Measurements from ENCODE around the gene ITPKA. TPM values are rescaled to one million over a fixed set of nuclear protein-coding genes. Genes with fewer than 3 reads are reported as not detected.

ITPKA gene
- total and polyA plus RNA-seq, 2 of the 13 experiments (the other 11 are each of a cell fraction or from before 2014, with no cell fraction given): 13.2 to 41.3 TPM

DNA sequence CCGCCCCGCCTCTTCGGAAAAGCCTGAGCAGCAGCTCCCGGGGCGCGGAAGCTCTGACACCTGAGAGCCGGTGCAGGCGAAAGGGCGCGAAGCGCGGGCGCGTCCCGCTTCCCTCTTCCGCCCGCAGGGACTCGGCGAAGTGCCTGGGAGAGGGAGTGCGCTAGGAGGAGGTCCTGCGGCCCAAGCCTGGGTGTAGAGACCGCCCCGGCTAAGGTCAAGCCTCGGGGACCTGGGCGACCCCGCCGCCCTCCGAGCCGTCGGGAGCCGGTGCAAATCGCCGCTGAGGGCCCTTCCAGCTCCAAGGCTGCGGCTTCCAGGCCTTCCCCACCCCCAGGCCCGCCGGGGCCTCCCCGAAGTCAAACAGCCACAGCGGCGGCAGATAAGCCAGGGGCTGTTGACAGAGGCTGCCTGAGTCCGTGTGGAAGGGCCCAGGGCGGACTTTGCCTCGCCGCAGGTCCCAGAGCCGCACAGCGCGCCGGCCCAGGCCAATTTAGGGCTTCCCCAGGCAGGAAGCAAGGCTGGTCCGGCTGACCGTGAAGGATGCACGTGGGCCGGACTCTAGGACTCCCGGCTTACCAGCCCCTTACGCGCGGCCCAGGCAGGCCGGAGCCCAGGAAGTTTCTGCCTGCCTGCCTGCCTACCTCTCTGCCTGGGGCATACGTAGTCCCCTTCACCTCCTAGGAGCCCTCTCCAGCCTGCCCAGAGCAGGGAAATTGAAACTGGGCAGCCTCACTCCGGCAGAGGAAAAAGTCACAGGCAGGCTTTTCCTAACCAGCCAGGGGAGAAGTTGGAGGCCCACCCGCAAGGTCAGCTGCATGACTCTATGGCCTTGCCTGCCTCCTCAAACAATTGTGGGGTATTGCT is 2.3 kb downstream of the ITPKA start (continued):
- TF ChIP-seq, protein P1, sequence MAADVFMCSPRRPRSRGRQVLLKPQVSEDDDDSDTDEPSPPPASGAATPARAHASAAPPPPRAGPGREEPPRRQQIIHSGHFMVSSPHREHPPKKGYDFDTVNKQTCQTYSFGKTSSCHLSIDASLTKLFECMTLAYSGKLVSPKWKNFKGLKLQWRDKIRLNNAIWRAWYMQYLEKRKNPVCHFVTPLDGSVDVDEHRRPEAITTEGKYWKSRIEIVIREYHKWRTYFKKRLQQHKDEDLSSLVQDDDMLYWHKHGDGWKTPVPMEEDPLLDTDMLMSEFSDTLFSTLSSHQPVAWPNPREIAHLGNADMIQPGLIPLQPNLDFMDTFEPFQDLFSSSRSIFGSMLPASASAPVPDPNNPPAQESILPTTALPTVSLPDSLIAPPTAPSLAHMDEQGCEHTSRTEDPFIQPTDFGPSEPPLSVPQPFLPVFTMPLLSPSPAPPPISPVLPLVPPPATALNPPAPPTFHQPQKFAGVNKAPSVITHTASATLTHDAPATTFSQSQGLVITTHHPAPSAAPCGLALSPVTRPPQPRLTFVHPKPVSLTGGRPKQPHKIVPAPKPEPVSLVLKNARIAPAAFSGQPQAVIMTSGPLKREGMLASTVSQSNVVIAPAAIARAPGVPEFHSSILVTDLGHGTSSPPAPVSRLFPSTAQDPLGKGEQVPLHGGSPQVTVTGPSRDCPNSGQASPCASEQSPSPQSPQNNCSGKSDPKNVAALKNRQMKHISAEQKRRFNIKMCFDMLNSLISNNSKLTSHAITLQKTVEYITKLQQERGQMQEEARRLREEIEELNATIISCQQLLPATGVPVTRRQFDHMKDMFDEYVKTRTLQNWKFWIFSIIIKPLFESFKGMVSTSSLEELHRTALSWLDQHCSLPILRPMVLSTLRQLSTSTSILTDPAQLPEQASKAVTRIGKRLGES (CRISPR knock-in tag; IDR thresholded peaks at IDR 0.05; ENCODE audit: borderline replicate concordance): no peak
- peak; percentile 72; the same call in 1 of the 2 replicates for TF ChIP-seq ZNF441 (CRISPR knock-in tag; IDR thresholded peaks at IDR 0.05; ENCODE audit: borderline replicate concordance)
- TF ChIP-seq, protein P2, sequence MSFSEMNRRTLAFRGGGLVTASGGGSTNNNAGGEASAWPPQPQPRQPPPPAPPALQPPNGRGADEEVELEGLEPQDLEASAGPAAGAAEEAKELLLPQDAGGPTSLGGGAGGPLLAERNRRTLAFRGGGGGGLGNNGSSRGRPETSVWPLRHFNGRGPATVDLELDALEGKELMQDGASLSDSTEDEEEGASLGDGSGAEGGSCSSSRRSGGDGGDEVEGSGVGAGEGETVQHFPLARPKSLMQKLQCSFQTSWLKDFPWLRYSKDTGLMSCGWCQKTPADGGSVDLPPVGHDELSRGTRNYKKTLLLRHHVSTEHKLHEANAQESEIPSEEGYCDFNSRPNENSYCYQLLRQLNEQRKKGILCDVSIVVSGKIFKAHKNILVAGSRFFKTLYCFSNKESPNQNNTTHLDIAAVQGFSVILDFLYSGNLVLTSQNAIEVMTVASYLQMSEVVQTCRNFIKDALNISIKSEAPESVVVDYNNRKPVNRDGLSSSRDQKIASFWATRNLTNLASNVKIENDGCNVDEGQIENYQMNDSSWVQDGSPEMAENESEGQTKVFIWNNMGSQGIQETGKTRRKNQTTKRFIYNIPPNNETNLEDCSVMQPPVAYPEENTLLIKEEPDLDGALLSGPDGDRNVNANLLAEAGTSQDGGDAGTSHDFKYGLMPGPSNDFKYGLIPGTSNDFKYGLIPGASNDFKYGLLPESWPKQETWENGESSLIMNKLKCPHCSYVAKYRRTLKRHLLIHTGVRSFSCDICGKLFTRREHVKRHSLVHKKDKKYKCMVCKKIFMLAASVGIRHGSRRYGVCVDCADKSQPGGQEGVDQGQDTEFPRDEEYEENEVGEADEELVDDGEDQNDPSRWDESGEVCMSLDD (CRISPR knock-in tag; IDR thresholded peaks at IDR 0.05; ENCODE audit: borderline replicate concordance): peak; percentile 86
- TF ChIP-seq FOXA3 (CRISPR knock-in tag; IDR thresholded peaks at IDR 0.05): peak; percentile 93
- TF ChIP-seq AGO1 (IDR thresholded peaks at IDR 0.05; ENCODE audit: low read depth, low read length, poor library complexity, severe bottlenecking): no peak
- peak; percentile 45; the same call in 1 of the 2 replicates for TF ChIP-seq ZNF749 (CRISPR knock-in tag; IDR thresholded peaks at IDR 0.05; ENCODE audit: borderline replicate concordance)
- TF ChIP-seq, protein P3, sequence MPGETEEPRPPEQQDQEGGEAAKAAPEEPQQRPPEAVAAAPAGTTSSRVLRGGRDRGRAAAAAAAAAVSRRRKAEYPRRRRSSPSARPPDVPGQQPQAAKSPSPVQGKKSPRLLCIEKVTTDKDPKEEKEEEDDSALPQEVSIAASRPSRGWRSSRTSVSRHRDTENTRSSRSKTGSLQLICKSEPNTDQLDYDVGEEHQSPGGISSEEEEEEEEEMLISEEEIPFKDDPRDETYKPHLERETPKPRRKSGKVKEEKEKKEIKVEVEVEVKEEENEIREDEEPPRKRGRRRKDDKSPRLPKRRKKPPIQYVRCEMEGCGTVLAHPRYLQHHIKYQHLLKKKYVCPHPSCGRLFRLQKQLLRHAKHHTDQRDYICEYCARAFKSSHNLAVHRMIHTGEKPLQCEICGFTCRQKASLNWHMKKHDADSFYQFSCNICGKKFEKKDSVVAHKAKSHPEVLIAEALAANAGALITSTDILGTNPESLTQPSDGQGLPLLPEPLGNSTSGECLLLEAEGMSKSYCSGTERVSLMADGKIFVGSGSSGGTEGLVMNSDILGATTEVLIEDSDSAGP (CRISPR knock-in tag; IDR thresholded peaks at IDR 0.05; ENCODE audit: borderline replicate concordance): peak; percentile 92
- TF ChIP-seq PLRG1 (conservative IDR thresholded peaks at IDR 0.05): no peak
- peak; percentile 73; the same call in 1 of the 2 replicates for TF ChIP-seq TARDBP (CRISPR knock-in tag; IDR thresholded peaks at IDR 0.05)
- peak; percentile 50 for TF ChIP-seq ZNF629 (CRISPR knock-in tag; conservative IDR thresholded peaks at IDR 0.05)
- no peak for TF ChIP-seq ZNF44 (CRISPR knock-in tag; IDR thresholded peaks at IDR 0.05)
- TF ChIP-seq PAWR (CRISPR knock-in tag; IDR thresholded peaks at IDR 0.05; ENCODE audit: borderline replicate concordance): no peak
- peak; percentile 61; the same call in 1 of the 2 replicates for TF ChIP-seq ZNF451 (CRISPR knock-in tag; IDR thresholded peaks at IDR 0.05)
- TF ChIP-seq MIER3 (CRISPR knock-in tag; IDR thresholded peaks at IDR 0.05; ENCODE audit: borderline replicate concordance): peak; percentile 79; the same call in 1 of the 2 replicates
- TF ChIP-seq ZNF383 (CRISPR knock-in tag; IDR thresholded peaks at IDR 0.05; ENCODE audit: borderline replicate concordance): no peak
- TF ChIP-seq, protein P4, sequence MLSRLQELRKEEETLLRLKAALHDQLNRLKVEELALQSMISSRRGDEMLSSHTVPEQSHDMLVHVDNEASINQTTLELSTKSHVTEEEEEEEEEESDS (CRISPR knock-in tag; IDR thresholded peaks at IDR 0.05; ENCODE audit: borderline replicate concordance): no peak
- no peak for TF ChIP-seq CHD4 (IDR thresholded peaks at IDR 0.05; ENCODE audit: borderline replicate concordance, low read length)
- TF ChIP-seq AHR (CRISPR knock-in tag; IDR thresholded peaks at IDR 0.05): no peak
- TF ChIP-seq, protein P5, sequence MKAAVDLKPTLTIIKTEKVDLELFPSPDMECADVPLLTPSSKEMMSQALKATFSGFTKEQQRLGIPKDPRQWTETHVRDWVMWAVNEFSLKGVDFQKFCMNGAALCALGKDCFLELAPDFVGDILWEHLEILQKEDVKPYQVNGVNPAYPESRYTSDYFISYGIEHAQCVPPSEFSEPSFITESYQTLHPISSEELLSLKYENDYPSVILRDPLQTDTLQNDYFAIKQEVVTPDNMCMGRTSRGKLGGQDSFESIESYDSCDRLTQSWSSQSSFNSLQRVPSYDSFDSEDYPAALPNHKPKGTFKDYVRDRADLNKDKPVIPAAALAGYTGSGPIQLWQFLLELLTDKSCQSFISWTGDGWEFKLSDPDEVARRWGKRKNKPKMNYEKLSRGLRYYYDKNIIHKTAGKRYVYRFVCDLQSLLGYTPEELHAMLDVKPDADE (CRISPR knock-in tag; IDR thresholded peaks at IDR 0.05): 0 out of 2 replicates have a peak, but pooled peaks have one; percentile 36
- TF ChIP-seq ZNF563 (CRISPR knock-in tag; IDR thresholded peaks at IDR 0.05): no peak; the same call in 1 of the 2 replicates
